ENCODE measurements around the gene FAM234A.

Gene FAM234A

DNA sequence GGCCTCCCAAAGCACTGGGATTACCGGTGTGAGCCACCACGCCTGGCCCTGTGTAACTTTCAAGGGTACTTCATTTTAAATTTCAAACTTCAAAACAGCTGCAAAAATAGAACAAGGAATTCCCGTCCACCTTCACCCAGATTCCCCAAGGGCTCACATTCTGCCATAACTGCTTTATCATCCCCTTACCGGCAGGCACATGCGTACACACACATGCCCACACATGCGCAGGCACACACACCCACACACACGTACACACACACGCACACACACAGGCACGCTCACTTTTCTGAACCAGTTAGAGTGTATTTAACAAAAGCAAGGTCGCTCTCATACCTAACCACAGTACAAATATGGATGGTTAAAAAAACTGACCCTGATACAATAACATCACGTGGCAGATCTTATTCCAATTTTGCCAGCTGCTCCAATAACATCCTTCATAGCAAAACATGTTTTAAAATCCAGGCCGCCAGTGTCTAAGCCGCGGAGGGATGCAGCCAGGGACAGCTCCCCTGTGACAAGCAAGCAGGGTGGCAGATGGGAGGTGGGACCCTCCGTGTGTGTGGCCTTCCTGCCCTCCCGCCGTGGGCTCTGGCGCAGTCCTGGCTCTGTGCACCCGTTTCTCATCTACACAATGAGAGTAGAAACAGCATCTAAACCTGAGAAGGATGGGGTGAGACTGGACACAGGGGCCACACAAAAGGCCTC is 71.5 kb downstream of the FAM234A start:
- no peak overlapping the region for H3K4me3 ChIP-seq
- H3K27ac ChIP-seq, result no peak overlapping the region
- TF ChIP-seq, protein P1, sequence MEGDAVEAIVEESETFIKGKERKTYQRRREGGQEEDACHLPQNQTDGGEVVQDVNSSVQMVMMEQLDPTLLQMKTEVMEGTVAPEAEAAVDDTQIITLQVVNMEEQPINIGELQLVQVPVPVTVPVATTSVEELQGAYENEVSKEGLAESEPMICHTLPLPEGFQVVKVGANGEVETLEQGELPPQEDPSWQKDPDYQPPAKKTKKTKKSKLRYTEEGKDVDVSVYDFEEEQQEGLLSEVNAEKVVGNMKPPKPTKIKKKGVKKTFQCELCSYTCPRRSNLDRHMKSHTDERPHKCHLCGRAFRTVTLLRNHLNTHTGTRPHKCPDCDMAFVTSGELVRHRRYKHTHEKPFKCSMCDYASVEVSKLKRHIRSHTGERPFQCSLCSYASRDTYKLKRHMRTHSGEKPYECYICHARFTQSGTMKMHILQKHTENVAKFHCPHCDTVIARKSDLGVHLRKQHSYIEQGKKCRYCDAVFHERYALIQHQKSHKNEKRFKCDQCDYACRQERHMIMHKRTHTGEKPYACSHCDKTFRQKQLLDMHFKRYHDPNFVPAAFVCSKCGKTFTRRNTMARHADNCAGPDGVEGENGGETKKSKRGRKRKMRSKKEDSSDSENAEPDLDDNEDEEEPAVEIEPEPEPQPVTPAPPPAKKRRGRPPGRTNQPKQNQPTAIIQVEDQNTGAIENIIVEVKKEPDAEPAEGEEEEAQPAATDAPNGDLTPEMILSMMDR (IDR thresholded peaks at IDR 0.05), result no peak
- no peak for DNase-seq (ENCODE audit: low spot score)

DNA sequence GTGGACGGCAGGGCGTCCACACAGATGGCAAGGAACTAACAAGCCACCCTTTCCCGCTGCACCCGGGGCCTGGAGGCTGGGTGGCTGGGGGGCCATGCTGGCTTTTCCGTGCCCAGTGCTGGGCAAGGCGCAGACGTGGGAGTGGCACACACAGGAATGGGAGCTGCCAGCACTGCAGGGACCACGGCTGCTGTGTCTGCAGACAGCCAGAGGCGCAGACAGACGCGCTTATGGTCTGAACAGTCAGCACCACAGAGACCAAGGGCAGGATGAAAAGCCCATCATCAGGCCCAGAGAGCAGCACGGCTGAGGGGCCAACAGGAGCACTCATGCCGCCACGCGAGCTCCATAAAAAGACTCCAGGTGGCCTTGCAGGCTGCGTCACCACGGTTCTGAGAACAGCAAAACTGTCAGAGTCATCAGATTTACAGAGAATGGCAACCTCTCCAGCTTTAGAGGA is 72.3 kb downstream of the FAM234A start:
- Histone ChIP-seq H3K4me3 (no peak overlapping the region), H3K27ac (no peak overlapping the region)
- no peak for DNase-seq (ENCODE audit: low spot score)
- TF ChIP-seq, protein P1 (IDR thresholded peaks at IDR 0.05), result no peak

DNA sequence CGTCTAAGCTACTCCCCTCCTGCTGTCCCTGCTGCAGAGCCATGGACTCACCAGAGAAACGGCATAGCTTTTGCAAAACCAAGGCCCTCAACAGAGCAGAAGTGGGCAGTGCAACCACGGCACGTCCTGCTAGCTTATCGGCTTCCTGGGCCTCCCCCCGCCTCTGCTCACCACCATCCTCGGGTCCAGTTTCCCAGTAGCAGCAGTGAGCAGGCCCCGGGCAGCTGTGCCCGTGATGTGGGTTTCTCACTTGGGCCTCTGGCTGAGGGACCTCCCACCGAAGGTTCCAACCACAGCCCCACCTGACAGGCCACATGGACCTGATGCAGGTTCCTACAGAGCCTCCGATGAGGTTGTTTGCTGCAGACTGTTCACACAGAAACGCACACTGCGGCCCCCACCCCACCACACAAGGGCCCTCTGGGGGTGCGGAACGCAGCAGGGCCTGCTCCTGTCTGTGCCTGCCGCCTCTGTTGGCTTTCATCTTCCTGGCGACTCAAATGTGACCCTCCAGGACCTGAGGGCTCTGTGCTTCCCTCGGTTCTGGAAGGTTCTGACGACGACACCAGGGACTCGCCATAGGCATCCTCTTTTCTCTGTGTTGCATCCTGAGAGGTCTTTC is 73.2 kb downstream of the FAM234A start:
- TF ChIP-seq, protein P1 (IDR thresholded peaks at IDR 0.05), result no peak
- Histone ChIP-seq H3K27ac (no peak overlapping the region), H3K4me3 (no peak overlapping the region)
- DNase-seq (ENCODE audit: low spot score), result no peak

DNA sequence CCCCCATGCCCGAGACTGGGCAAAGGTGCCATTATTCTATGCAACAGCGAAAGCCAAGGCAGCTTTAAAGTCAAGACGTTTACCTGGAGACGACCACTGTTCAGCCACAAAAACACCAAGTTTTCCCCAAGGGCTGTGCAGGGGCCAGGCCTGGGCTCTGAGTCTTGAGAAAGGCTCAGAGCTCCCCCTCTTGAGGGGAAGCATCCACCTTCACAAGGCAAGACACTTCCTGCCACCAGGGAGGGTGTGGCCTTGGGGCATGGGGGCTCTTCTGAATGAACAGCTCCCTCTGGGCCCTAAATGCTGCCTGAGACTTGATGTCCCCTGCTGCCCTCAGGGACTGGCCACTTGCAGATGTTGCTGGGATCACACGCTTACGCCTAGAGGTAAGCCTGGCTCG is 74.9 kb downstream of the FAM234A start:
- no peak overlapping the region for H3K27ac ChIP-seq
- no peak for DNase-seq (ENCODE audit: low spot score)
- TF ChIP-seq, protein P1 (IDR thresholded peaks at IDR 0.05), result no peak
- no peak overlapping the region for H3K4me3 ChIP-seq

DNA sequence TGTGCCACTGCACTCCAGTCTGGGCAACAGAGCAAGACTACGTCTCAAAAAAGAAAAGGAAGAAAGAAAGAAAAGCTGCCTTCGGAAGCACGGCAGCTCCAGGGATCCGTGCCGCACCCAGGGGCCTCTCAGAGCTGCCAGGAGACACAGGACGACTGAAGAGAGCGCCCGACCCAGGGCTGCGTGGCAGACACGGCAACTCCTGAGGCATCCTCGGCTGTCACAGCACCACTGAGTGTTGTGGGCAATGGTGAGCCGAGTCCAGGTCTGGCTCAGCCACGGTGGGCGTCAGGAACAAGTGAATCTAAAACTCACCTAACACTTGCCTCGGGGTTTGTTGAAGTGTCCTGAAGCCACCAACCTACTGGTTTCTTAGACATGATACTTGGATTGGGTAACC is 77.1 kb downstream of the FAM234A start:
- no peak for DNase-seq (ENCODE audit: low spot score)

DNA sequence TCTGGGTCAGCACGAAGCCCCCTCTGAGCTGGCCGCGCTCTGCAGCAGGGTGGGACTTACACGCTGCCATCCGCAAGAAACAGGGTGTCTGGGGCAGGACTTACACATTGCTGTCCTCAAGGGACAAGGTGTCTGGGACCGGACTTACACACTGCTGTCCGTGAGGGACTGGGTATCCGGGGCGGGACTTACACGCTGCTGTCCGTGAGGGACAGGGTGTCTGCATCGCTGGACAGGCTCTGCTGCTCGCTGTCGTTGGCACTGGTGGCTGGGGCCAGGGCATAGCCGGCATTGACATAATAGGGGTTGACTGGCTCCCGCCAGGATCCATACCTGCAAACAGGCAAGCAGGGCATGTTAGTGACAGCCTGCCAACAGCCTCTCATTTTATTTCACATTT is 79.7 kb downstream of the FAM234A start:
- TF ChIP-seq, protein P1 (IDR thresholded peaks at IDR 0.05), result no peak
- DNase-seq (ENCODE audit: low spot score), result no peak
- Histone ChIP-seq H3K4me3 (no peak overlapping the region), H3K27ac (no peak overlapping the region)

More for the DNA sequence above, 77.1 kb downstream of the FAM234A start:
- TF ChIP-seq, protein P1 (IDR thresholded peaks at IDR 0.05), result no peak
- H3K27ac ChIP-seq, result no peak overlapping the region
- no peak overlapping the region for H3K4me3 ChIP-seq

DNA sequence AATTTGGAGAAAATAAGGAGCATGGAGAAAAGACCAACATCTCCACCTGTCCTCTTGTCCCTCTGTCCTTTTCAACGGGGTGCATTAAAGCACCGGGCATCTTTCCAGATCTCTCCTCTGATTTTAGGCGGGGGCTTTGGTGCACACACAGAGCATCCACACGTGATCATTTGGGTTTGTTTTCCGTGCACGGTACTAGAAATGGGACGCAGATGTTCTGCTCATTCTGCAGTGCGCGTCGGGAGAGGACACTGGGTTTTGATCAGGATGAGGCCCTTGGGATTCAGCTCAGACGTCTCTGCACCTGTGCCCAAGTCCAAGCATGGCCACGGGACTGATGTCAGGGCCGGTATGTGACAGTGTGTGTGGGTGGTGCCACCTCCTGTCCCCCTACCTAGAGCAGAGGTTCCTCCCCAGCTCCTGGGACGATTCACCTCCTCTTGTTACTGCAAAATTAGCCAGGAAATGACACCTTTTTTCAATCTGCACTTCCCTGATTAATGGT is 80.2 kb downstream of the FAM234A start:
- TF ChIP-seq, protein P1 (IDR thresholded peaks at IDR 0.05), result no peak
- no peak overlapping the region for H3K27ac ChIP-seq
- DNase-seq (ENCODE audit: low spot score), result no peak
- H3K4me3 ChIP-seq, result no peak overlapping the region

Measured in coronary artery (tissue), 2 donors.